PC-9 (cell line): ENCODE measurements around the gene SF3B5. TPM values are rescaled to one million over a fixed set of nuclear protein-coding genes. Genes with fewer than 3 reads are reported as not detected.

Experiments
- BruUV-seq: library from RNA; stranded (reverse); fragments of 400-500 nt; replicated peaks from 2 replicates; lab custom pipeline; 2021; lab: Mats Ljungman, UMichigan
- CTCF ChIA-PET: fragments of 300-600 bp; sonication (Branson Sonifier 250); formaldehyde crosslinking; loops from one replicate; lab custom pipeline; 2022; ENCODE audit warnings: antibody characterized with exemption; lab: Charles Lee
- POLR2A ChIA-PET: fragments of 300-600 bp; sonication (Branson Sonifier 250); formaldehyde crosslinking; loops from one replicate; lab custom pipeline; 2022; ENCODE audit warnings: antibody characterized with exemption; ENCODE audit not compliant: unreplicated experiment; lab: Charles Lee
- DNase-seq, 2 experiments: peaks; one replicate each; pipeline versions ENCODE4 v3.0.0 to v3.0.0-alpha.2; 2015 to 2022; ENCODE audit warnings: mixed read lengths in 1 of 2
- H2AFZ ChIP-seq: fragments of 200-600 bp; sonication (generic); 2 replicates; pipeline ENCODE4 v1.8.1; 2017; ENCODE audit warnings: antibody characterized with exemption
- H3F3A ChIP-seq: fragments of 200-600 bp; sonication (generic); 2 replicates; pipeline ENCODE4 v1.8.1; 2017; ENCODE audit warnings: antibody characterized with exemption, mild to moderate bottlenecking, low read depth; ENCODE audit not compliant: insufficient read depth
- H3K27ac ChIP-seq: fragments of 200-600 bp; sonication (generic); 2 replicates; pipeline ENCODE4 v1.6.1; 2016; ENCODE audit warnings: mixed run types
- H3K27me3 ChIP-seq: fragments of 200-600 bp; sonication (generic); 2 replicates; pipeline ENCODE4 v1.6.1; 2016; ENCODE audit warnings: low read depth, mixed run types; ENCODE audit not compliant: insufficient read depth
- H3K36me3 ChIP-seq: fragments of 200-600 bp; sonication (generic); 2 replicates; pipeline ENCODE4 v1.6.1; 2016; ENCODE audit warnings: low read depth, mixed run types
- H3K4me1 ChIP-seq: fragments of 200-600 bp; sonication (generic); replicated peaks from 2 replicates; pipeline ENCODE4 v1.6.1; 2016; ENCODE audit warnings: mixed run types; ENCODE audit not compliant: insufficient read depth
- H3K4me2 ChIP-seq: fragments of 200-600 bp; sonication (generic); 2 replicates; pipeline ENCODE4 v1.6.1; 2017; ENCODE audit warnings: mixed run types
- H3K4me3 ChIP-seq: fragments of 200-600 bp; sonication (generic); 2 replicates; pipeline ENCODE4 v1.6.1; 2016; ENCODE audit warnings: mixed run types
- H3K79me2 ChIP-seq: fragments of 200-600 bp; sonication (generic); 2 replicates; pipeline ENCODE4 v1.6.1; 2017; ENCODE audit warnings: low read depth, mixed run types
- H3K9me2 ChIP-seq: fragments of 200-600 bp; sonication (generic); 2 replicates; pipeline ENCODE4 v1.8.1; 2017; ENCODE audit warnings: mild to moderate bottlenecking; ENCODE audit not compliant: insufficient read depth
- H3K9me3 ChIP-seq: fragments of 200-600 bp; sonication (generic); 2 replicates; pipeline ENCODE4 v1.8.1; 2016; ENCODE audit warnings: low read depth; ENCODE audit not compliant: insufficient read depth
- H4K20me1 ChIP-seq: fragments of 200-600 bp; sonication (generic); 2 replicates; pipeline ENCODE4 v1.8.1; 2017; ENCODE audit not compliant: insufficient read depth
- EZH2 ChIP-seq: fragments of 200-600 bp; sonication (generic); IDR thresholded peaks from 2 replicates; pipeline ENCODE4 v1.8.0; 2017; ENCODE audit warnings: antibody characterized with exemption, low read depth
- intact Hi-C: fragments of 100-400 bp; cut with micrococcal nuclease; formaldehyde crosslinking; loops from one replicate; pipeline ENCODE4 v1.10.0; 2022; ENCODE audit not compliant: unreplicated experiment
- total RNA-seq: library from RNA; stranded (reverse); gene quantifications from 2 replicates; pipeline ENCODE4 v1.2.3, GENCODE V29; 2021
- TF ChIP-seq, protein P1 (sequence below): fragments of 200-600 bp; sonication (generic); conservative IDR thresholded peaks from 2 replicates; pipeline ENCODE4 v1.6.1; 2017; ENCODE audit warnings: mixed run types, antibody characterized with exemption, mild to moderate bottlenecking, moderate library complexity

SF3B5 gene
- total RNA-seq, 1 experiment from 2014 or later = 125 TPM

DNA sequence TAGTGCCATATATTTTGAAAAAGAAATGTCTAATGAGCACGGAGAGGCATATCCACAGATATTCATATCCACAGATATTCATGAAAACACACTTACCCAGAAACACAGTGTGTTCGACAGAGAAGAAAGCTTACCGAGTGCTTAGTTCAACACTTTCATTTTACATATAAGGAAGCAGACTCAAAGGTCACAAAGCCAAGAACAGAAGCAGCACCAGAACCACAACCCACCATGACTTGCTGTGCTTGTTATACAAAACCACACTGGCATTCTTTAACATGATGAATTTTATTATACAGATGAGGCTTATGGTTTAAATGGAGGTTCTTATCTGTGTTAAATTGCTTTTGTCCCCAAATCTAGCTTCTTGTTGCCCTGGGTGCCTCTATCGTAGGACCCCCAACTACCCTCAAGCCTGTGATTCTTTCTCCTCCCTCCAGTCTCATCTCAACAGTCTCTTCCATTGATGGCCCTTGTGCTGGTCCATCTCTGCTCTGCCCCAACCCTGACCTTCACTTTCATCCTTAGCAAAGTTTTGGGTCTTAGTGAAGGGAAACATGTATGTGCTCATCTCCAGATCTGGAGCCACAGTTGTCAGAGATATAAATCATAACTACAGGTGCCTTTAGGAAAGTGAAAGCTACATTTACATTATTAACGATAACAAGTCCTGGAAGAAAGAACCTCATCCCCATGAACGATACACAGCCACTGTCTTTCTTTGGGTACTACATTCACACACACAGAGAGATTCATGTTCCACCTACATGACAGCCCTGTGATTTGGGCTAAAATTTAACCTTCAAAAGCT lies 40.0 kb downstream of the SF3B5 start:
- no peak for TF ChIP-seq EZH2
- TF ChIP-seq, protein P1, sequence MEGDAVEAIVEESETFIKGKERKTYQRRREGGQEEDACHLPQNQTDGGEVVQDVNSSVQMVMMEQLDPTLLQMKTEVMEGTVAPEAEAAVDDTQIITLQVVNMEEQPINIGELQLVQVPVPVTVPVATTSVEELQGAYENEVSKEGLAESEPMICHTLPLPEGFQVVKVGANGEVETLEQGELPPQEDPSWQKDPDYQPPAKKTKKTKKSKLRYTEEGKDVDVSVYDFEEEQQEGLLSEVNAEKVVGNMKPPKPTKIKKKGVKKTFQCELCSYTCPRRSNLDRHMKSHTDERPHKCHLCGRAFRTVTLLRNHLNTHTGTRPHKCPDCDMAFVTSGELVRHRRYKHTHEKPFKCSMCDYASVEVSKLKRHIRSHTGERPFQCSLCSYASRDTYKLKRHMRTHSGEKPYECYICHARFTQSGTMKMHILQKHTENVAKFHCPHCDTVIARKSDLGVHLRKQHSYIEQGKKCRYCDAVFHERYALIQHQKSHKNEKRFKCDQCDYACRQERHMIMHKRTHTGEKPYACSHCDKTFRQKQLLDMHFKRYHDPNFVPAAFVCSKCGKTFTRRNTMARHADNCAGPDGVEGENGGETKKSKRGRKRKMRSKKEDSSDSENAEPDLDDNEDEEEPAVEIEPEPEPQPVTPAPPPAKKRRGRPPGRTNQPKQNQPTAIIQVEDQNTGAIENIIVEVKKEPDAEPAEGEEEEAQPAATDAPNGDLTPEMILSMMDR = no peak
- Histone ChIP-seq H3K4me3 (no peak overlapping the region), H3K79me2 (no peaks in the 10 kb centered on the region), H3K27me3 (no peaks in the 10 kb centered on the region), H3K9me3 (no peaks in the 10 kb centered on the region), H3K9me2 (no peaks in the 10 kb centered on the region), H3K4me1 (no peaks in the 10 kb centered on the region), H3K27ac (no peak overlapping the region), H3K36me3 (no peaks in the 10 kb centered on the region), H3F3A (no peaks in the 10 kb centered on the region), H2AFZ (no peak overlapping the region), H3K4me2 (no peak overlapping the region), H4K20me1 (no peaks in the 10 kb centered on the region)
- DNase-seq = no peak
- intact Hi-C loops = no loop called here
- POLR2A ChIA-PET = no interaction called here
- BruUV-seq = no TSS peak
- CTCF ChIA-PET = no interaction called here

DNA sequence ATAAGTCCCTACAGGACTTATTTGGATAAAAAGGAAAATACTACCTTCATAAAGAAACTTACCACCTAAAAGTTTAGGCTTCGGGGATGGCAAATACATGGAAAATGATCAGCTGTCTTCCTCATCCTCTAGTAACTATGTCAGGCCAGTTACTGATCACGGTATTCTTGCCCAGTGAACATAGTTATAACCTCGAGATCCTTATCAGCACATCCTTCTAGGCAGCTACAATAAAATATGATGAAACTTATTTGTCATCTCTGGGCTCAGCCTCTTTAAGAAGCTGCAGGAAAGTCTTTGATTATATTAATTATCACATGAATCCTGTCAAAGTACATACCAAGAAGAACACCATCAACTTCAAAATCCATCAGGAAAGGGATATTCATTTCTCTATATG lies 41.8 kb downstream of the SF3B5 start:
- Histone ChIP-seq H3F3A (no peaks in the 10 kb centered on the region), H3K27me3 (no peaks in the 10 kb centered on the region), H3K79me2 (no peaks in the 10 kb centered on the region), H3K9me3 (no peaks in the 10 kb centered on the region), H4K20me1 (no peaks in the 10 kb centered on the region), H3K4me3 (no peak overlapping the region), H3K9me2 (no peaks in the 10 kb centered on the region), H3K27ac (no peak overlapping the region), H3K4me1 (no peaks in the 10 kb centered on the region), H3K36me3 (no peaks in the 10 kb centered on the region), H3K4me2 (no peak overlapping the region), H2AFZ (no peak overlapping the region)
- no TSS peak for BruUV-seq
- ChIA-PET CTCF (no interaction called here), POLR2A (no interaction called here)
- intact Hi-C loops = no loop called here
- TF ChIP-seq, protein P1 = no peak
- no peak for TF ChIP-seq EZH2
- DNase-seq = no peak

DNA sequence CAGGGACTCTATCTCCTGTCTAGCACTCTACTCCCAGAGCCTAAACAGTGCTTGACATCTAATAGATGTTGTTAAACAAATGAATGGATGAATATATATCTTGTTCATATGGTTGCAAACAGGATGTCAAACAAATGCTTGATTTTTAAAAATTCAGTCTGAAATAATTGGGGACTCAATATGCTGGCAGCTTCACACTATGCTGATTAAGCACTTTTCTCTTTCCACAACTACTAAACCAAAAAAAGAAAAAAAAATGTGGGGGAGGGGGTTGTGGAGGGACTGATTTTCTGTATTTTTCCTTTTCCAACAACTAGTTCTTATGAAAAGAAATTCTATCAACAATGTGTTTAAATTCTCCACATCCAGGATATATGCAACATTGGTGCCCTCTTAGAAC lies 42.9 kb downstream of the SF3B5 start:
- H3K4me3 ChIP-seq = no peak overlapping the region
- no peaks in the 10 kb centered on the region for H3K36me3 ChIP-seq
- H3K4me2 ChIP-seq = no peak overlapping the region
- no peaks in the 10 kb centered on the region for H3K27me3 ChIP-seq
- H3K9me2 ChIP-seq = no peaks in the 10 kb centered on the region
- no peaks in the 10 kb centered on the region for H4K20me1 ChIP-seq
- POLR2A ChIA-PET = no interaction called here
- intact Hi-C loops = no loop called here
- no peak overlapping the region for H2AFZ ChIP-seq
- TF ChIP-seq, protein P1 = no peak
- no peak for DNase-seq
- H3F3A ChIP-seq = no peaks in the 10 kb centered on the region
- CTCF ChIA-PET = no interaction called here
- BruUV-seq = no TSS peak
- H3K27ac ChIP-seq = no peak overlapping the region
- no peaks in the 10 kb centered on the region for H3K9me3 ChIP-seq
- H3K79me2 ChIP-seq = no peaks in the 10 kb centered on the region
- no peaks in the 10 kb centered on the region for H3K4me1 ChIP-seq
